ENCODE measurements around the gene MEIOSIN.

GRCh38 chr19:45733160-45733810, at the start of gene MEIOSIN:
- TF ChIP-seq POLR2A (IDR thresholded peaks at IDR 0.05; ENCODE audit: low read length) (no peak), GATA1 (IDR thresholded peaks at IDR 0.05; ENCODE audit: low read depth, low read length) (no peak)
